HG03565 (cell line): ENCODE measurements around the gene LTBP1.
A peak's percentile ranks its signal among the peaks of the same experiment; 100 is the strongest.
"Not testable (repeated sequence)": the region's sequence is repeated elsewhere in the genome, so short reads cannot be mapped to it uniquely, and the experiment has no call there.

Experiments
- ATAC-seq: cut with Tn5 transposase; IDR thresholded peaks from one replicate; pipeline ENCODE4 v1.9.1; 2021; ENCODE audit warnings: mild to moderate bottlenecking, moderate library complexity; ENCODE audit not compliant: unreplicated experiment

The LTBP1 gene

GRCh38 chr2:33038230-33038629 lies 91.5 kb downstream of the LTBP1 start:
- no peak for ATAC-seq

- no peak for ATAC-seq
Observed at GRCh38 chr2:33038799-33039198, 92.0 kb downstream of the LTBP1 start.

GRCh38 chr2:33040541-33040940 lies 93.8 kb downstream of the LTBP1 start:
- ATAC-seq: no peak

GRCh38 chr2:33042265-33042664 lies 95.5 kb downstream of the LTBP1 start:
- no peak for ATAC-seq

DNA sequence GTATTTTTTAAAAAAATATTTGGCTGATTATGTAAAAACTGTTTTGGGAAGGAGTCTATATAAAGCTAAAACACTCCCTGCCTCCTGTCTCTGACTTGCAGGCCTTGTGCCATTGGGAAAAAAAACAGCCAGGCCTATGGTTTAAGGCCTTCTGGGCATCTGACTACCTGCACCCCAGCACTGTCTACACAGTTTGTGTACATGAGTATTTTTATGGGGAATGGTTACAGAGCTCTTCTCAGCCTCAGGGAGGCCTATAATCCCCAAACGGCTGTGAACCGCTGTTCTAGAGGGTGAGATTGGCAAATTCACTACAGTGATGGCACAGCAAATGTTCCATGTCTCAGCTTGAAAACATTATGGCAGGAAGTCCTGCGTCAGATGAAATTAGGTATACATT lies 96.1 kb downstream of the LTBP1 start:
- ATAC-seq: no peak

- ATAC-seq: no peak
Observed at GRCh38 chr2:33047939-33048338, 101.2 kb downstream of the LTBP1 start.

DNA sequence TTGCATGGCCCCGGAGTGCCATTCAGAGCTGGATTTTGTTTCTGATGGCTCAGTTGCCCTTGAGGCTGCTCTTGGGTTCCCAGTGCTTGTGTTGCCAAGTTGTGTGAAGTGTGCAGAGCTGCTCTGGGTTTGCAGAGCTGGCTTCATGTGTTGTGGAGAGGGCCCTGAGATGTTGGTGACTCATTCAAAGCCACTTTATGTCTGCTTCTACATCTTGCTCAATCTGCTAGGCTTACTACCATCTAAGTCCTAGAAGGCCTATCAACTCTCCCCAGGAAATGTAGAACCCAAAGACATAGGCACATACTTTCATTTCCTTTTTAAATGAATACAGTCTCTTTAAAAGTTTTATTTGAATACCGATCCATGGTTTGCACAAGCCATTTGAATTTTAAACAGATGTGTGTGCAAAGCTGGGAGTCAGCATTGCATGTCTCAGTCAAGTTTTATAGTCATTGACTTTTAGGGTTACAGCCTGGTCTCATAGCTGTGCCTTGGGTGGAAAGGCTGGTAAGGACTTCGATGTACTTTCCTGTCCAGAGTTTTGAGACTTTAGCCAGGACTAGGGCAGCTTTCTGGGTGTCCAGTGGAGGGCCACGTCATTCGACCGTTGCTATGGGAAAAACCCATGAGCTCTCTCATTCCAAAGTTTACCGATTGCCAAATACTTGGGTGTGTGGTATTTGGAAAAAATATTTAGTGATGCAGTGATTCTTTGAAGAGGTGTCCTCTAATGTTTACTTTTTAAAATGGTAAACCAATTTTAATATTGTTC lies 105.0 kb downstream of the LTBP1 start:
- no peak for ATAC-seq

- ATAC-seq: no peak
Observed at GRCh38 chr2:33052361-33052735, 105.6 kb downstream of the LTBP1 start.

GRCh38 chr2:33052795-33053194 lies 106.0 kb downstream of the LTBP1 start:
- not testable (repeated sequence) for ATAC-seq

DNA sequence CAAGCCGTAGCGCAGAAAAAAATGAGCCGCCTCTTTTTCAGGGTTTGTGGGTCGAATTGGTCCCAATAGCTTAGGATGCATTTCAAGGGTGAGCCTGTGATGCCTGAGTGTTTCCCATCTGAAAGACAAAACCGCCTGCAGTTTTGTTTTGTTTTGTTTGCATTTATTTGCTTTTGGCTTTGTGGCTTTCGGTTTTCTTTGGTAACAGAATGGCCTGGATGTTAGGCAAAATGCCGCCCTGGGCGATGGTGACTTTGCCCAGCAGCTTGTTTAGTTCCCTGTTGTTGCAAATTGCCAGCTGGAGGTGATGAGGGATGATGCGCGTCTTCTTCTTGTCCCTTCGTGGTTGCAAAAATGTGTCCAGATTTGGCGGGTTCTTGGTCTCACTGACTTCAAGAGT lies 109.4 kb downstream of the LTBP1 start:
- ATAC-seq: no peak

DNA sequence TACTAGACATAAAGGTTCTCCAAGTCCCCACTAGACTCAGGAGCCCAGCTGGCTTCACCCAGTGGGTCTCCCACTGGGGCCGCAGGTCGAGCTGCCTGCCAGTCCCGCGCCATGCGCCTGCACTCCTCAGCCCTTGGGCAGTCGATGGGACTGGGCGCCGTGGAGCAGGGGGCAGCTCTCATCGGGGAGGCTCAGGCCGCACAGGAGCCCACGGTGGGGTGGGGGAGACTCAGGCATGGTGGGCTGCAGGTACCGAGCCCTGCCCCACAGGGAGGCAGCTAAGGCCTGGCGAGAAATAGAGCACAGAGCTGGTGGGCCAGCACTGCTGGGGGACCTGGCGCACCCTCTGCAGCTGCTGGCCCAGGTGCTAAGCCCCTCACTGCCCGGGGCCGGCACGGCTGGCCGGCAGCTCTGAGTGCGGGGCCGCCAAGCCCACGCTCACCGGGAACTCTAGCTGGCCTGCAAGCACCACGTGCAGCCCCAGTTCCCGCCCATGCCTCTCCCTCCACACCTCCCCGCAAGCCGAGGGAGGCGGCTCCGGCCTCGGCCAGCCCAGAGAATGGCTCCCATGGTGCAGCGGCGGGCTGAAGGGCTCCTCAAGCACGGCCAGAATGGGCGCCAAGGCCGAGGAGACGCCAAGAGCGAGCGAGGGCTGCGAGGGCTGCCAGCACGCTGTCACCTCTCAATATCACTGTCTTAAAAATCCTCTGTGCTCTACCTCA lies 110.7 kb downstream of the LTBP1 start:
- not testable (repeated sequence) for ATAC-seq

- ATAC-seq: no peak
Observed at GRCh38 chr2:33058716-33059470, 112.1 kb downstream of the LTBP1 start.

DNA sequence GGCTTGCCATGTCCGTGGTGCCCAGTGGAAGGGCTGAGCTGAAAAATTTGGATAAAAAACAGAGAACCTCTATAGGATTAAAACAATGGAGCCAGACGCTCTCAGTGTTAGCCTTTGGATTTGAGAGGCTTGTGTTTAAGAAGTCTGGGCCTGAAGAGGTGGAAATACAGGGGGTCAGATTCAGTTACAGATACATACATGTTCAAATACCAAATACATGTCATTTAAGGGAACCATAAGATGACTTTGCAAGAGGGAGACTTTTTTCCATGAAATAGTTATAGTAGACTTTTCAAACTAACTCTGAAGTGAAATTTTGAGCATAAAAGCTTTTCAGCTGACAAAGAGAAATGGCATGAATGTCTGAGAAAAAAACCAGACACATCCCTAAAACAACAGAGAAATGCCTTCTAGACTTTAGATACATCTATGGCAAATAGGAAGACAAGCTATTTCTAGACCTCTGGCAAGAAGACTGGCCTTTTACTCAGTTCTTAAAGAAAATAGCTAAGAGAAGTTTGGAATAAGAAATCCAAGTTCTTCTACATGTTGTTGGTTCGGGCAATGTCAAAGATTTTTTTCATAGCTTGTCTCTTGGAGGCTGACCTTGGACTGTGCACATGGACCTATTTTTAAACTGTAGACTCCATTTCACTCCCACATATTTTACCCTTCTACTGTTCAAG lies 112.9 kb downstream of the LTBP1 start:
- no peak for ATAC-seq

DNA sequence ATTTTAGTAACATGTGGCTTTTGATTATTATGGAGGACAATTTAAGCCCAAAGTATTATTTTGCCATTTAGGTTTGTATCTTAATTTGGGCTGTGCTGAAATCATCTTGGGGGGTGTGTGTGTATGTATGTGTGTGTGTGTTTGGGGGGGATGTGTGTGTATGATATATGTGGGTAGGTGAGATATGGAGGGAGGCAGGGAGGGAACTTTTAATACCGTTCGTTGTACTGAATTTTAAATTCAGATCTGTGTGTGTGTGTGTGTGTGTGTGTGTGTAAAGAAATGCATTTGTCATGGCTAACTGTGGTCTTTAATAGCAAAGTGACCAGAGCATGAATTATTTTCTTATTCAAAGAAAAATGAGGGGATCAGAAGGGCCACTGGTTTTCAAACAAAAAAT lies 113.7 kb downstream of the LTBP1 start:
- no peak for ATAC-seq

GRCh38 chr2:33062665-33063250 lies 116.0 kb downstream of the LTBP1 start:
- no peak for ATAC-seq

- no peak for ATAC-seq
Observed at GRCh38 chr2:33064349-33064801, 117.6 kb downstream of the LTBP1 start.

GRCh38 chr2:33067598-33067997 lies 120.8 kb downstream of the LTBP1 start:
- ATAC-seq: no peak

GRCh38 chr2:33068261-33068660 lies 121.5 kb downstream of the LTBP1 start:
- no peak for ATAC-seq

DNA sequence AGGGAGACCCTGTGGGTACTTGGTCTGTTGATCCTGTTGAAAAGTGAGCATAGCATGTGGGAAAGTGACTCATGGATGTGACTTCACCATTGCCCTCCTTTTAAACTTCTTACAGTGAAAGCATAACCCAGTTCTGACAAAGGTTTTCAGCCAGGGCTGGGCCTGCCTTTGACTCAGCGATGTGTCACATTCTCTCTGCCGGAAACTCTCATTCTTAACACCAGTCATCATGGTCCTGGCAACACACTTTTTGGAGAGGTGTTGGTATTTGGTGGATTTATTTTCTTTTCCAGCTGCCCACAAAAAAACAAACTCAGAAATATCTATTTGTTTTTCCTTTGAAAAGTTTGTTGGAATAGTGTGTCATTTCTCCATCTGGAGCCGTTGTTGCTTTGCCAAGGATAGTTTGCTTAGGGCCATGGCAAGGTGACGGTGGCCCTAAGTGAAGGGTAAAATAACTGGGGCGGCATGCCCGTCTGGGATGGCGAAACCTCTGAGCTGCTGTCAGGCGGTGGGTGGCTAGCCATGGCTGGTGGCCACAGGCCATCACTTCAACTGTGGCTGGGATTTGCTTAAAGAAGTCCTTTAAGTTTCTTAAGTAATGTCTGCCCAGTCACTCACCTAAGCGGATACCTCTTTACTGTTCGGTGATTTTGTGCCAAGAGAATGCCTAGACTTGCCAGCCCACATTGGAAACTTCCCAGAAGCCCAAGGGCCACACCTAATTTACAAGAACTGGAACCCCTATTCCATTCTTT lies 123.3 kb downstream of the LTBP1 start:
- peak; percentile 83 for ATAC-seq

DNA sequence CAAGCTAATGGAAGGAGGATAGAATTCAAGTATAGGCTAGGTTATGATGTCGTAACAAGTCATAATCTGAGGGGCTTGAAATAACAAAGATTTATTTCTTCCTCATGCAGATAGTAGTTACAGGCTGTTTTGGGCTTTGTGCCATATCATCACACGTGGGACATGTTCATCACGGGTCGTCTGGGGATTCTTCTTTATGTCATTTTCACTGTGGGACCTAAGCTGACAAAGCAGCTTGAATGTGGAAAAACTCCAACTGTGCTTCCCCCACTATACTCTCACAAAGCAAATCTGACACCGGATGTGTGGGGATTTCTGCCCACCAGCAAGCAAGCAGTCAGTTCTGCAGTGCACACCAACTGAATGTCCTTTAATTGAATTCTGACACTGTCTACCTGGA lies 124.8 kb downstream of the LTBP1 start:
- ATAC-seq: no peak
